ENCODE results near the gene PLP2. TPM values are rescaled to one million over a fixed set of nuclear protein-coding genes. Genes with fewer than 3 reads are reported as not detected.

Gene PLP2
- total RNA-seq, 6 experiments from 2014 or later: 7.4 to 24.4 (median 14.5) TPM

DNA sequence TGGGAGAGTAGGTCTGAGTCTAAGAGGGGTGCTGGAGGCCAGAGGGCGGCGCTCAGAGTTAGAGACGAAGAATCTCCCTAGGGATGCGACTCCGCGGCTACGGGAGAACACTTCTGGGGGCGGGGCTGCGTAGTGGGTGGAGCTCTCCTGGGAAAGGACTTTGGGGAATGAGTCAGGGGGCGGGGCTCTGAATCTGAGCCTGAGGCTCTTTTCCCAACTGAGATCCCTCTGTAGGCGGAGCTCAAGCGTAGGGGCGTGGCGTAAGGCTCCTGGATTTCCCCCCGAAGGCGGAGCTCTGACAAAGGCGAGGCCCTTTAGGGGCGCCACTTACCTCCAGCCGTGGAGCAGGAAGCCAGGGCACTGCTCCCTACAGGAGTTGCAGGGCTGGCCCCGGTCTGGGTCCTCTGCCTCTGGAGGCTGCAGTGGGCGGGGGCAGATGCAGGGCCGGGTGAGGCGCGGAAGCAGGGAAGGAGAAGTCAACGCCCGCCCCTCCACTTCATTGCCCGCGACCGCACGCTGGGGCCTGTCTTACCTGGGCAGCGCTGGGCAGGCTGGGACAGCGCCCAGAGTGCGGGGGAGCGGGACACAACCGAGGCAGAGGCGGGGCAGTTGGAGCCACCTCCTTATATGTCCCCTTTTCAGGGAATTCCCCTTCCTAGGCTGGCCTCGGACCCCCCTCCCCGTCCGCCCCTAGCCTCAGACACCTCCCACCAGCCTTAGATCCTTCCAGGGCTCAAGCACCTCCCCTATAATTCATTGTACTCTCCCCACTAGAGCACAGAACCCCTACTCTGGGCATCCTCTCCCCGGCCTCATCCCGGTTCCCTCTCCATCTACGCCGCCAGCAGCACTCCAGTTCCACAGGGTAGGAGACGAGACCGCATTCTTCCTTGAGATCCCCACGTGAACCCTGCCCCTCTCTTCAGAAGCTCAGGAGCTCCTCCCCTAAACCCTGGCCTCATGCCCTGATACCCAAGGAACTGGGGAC is 12.9 kb downstream of the PLP2 start:
- Histone ChIP-seq H3K4me1 (no peaks in the 10 kb centered on the region), H3K36me3 (peaks cover 0 to 4% (median 0%) of the 10 kb centered on the region in 4 donors), H3K27ac (peak overlapping the region in 1 of 3 donors; percentile 28), H3K9me3 (no peaks in the 10 kb centered on the region), H3K27me3 (no peaks in the 10 kb centered on the region), H3K4me3 (peak overlapping the region in 1 of 3 donors; percentile 48)
- 51% methylated on average over 16 of the region's 46 CpGs for WGBS (ENCODE audit: insufficient coverage, low coverage, low lambda C conversion rate, missing lambda C conversion rate)
- TF ChIP-seq, protein P1, sequence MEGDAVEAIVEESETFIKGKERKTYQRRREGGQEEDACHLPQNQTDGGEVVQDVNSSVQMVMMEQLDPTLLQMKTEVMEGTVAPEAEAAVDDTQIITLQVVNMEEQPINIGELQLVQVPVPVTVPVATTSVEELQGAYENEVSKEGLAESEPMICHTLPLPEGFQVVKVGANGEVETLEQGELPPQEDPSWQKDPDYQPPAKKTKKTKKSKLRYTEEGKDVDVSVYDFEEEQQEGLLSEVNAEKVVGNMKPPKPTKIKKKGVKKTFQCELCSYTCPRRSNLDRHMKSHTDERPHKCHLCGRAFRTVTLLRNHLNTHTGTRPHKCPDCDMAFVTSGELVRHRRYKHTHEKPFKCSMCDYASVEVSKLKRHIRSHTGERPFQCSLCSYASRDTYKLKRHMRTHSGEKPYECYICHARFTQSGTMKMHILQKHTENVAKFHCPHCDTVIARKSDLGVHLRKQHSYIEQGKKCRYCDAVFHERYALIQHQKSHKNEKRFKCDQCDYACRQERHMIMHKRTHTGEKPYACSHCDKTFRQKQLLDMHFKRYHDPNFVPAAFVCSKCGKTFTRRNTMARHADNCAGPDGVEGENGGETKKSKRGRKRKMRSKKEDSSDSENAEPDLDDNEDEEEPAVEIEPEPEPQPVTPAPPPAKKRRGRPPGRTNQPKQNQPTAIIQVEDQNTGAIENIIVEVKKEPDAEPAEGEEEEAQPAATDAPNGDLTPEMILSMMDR (IDR thresholded peaks at IDR 0.05): no peak
- peak in 2 of 3 donors; percentile 66 to 75 for DNase-seq
- intact Hi-C loops (cut with DNase I): no loop called here
- peak; percentile 30 to 51 (median 36) for ATAC-seq

DNA sequence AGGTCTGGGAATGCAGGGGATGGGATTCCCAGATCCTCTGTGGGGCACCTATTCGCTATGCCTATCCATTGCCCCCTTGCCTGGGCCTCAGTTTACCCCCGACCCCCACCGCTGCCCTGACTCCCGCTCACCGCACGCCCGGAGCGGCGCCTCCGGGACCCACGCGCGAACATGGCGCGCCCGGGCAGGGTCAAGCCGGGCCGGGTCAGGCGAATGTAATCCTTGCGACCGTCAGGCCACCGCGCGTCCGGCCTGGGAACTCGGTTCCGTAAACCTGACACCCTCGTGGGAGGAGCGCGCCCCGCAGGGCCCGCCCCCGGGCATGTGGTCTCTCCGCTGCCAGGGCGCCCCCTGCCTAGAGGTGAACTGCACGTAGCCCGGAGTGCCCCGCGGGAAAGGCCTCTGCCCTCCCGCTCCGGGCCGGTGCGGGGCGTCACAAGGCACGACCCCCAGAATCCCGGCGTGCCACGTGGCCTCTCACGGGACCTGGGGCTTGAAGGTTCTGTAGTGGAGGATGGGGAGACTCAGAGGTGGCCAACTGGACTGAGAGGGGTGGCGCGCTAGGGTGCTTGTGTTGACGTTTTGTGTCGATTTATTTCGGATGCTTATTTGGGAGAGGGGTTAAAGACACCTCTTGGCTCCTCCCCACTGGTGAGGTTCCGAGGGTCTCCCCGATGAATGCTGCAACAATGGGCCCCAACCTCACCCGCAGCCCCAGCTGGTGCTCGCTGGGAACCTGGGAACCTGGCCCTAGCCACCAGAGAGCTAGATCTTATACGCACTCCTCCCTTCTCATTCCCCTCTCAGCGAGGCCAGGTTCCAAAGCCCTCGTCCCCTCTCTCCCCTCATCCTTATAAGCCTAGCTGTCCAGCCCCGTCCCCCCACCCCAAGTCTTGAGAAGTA is 14.7 kb downstream of the PLP2 start, which contains the start of gene PRICKLE3:
Gene PRICKLE3 (minus strand): TSS at position 249 of the 903 bp plus-strand sequence. CDS start 76 bp downstream, at position 173.
- TF ChIP-seq POLR2A (IDR thresholded peaks at IDR 0.05): peak; percentile 68
- TF ChIP-seq, protein P1 (IDR thresholded peaks at IDR 0.05): peak; percentile 14 to 51 (median 36)
- Histone ChIP-seq H3K27me3 (no peaks in the 10 kb centered on the region), H3K9me3 (no peaks in the 10 kb centered on the region), H3K36me3 (peaks cover 0 to 4% (median 0%) of the 10 kb centered on the region in 4 donors), H3K27ac (peak within 1 kb of the TSS; percentile 40 to 63 (median 50)), H3K4me3 (peak within 1 kb of the TSS; percentile 28 to 57 (median 48)), H3K4me1 (no peaks in the 10 kb centered on the region)
- DNase-seq: peak; percentile 88 to 91 (median 91)
- ATAC-seq: peak; percentile 69 to 75 (median 72)
- 47% methylated on average over 13 of the region's 62 CpGs for WGBS (ENCODE audit: insufficient coverage, low coverage, low lambda C conversion rate, missing lambda C conversion rate)
- intact Hi-C loops (cut with DNase I): no loop called here

DNA sequence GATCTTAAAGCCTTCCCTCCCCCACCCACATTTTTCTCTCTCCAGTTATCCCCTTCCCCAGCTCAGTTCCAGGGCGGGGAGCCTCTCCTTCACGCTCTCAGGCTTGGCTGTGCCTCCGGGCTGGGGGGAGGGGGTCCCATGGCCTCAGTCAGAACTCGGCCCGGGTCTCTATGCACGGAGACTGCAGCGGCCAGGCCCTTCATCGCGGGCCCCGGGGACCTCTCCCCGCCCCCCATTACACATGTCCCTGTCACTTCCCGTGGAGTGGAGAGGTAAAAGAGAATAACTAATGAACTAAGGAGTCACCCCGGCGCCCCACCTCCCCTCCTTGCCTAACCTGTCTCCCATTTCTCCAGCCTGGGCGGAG is 15.3 kb downstream of the PLP2 start:
- WGBS (ENCODE audit: insufficient coverage, low coverage, low lambda C conversion rate, missing lambda C conversion rate): 95% methylated on average over 3 of the region's 15 CpGs
- Histone ChIP-seq H3K9me3 (no peaks in the 10 kb centered on the region), H3K27me3 (no peaks in the 10 kb centered on the region), H3K36me3 (peaks cover 0 to 4% (median 0%) of the 10 kb centered on the region in 4 donors), H3K4me3 (no peak overlapping the region), H3K27ac (peak overlapping the region in 1 of 3 donors; percentile 63), H3K4me1 (no peaks in the 10 kb centered on the region)
- DNase-seq (no peak), ATAC-seq (no peak)
- TF ChIP-seq, protein P1 (IDR thresholded peaks at IDR 0.05): no peak
- intact Hi-C loops (cut with DNase I): no loop called here

DNA sequence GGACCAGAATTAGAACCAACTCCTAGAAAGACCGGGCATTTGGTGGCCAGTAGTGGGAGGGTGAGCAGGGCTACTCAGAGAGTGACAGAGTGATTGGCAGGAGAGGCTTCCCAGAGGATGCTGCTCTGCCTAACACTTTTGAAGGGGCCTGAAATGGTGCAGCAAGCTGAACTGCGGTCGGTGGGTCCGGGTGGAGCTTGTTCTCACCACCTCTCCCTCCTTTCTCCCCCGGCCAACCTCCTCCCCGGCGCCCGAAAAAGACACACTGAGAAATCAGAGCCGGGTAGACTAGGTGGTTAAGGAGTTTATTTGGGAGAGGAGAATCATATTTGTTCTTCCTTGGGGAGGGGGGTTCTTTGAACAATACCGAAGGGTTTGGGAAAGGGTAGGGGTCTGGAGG is 15.8 kb downstream of the PLP2 start:
- Histone ChIP-seq H3K27ac (no peak overlapping the region), H3K4me1 (no peaks in the 10 kb centered on the region), H3K27me3 (no peaks in the 10 kb centered on the region), H3K36me3 (peaks cover 0 to 4% (median 0%) of the 10 kb centered on the region in 4 donors), H3K4me3 (no peak overlapping the region), H3K9me3 (no peaks in the 10 kb centered on the region)
- intact Hi-C loops (cut with DNase I): no loop called here
- 81% methylated on average over 6 of the region's 10 CpGs for WGBS (ENCODE audit: insufficient coverage, low coverage, low lambda C conversion rate, missing lambda C conversion rate)
- DNase-seq (no peak), ATAC-seq (no peak)
- TF ChIP-seq, protein P1 (IDR thresholded peaks at IDR 0.05): no peak
- no peak for TF ChIP-seq POLR2A (IDR thresholded peaks at IDR 0.05)

All from right lobe of liver (tissue), 6 donors.